Measurements from ENCODE around the gene NLK. TPM values are rescaled to one million over a fixed set of nuclear protein-coding genes. Genes with fewer than 3 reads are reported as not detected.
A peak's percentile ranks its signal among the peaks of the same experiment; 100 is the strongest.
"Not testable (repeated sequence)": the region's sequence is repeated elsewhere in the genome, so short reads cannot be mapped to it uniquely, and the experiment has no call there.

Gene NLK
- total and polyA plus RNA-seq, 12 donors, result 5.2 to 27.3 (median 20.7) TPM

DNA sequence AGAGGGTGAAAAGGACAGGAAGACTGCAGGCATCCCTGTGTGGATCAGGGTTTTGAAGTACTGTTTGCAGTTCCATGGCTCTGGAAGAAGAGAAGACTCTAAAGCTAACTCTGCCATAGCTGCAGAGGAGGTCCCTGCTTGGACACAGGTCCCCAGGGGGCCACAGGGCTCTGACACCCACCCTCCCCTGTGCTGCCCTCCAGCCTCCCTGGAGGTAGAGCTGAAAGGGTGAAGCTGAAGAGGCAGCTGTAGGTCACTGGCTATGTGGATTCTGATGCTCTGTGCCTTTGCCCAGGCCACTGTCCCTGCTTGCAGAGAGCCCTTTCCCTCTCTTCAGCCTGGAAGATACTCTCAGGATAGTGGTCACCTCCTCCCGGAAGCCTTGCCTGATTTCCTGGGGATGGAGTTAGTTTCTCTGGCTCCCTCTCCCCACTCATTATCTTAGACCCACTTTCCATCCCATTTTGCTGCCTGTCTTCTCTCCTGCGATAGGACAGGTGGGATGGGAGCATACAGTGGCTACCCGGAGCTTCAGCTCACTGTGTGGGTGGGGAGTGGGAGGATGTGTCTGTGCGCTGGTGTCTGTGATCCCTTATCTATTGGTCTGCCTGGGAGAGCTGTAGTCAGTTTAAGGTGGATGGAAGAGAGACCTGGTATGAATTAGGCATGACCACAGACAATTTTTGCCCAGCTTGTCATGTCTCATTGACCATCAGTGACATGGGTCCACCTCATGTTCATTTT, 186.7 kb downstream of the NLK start:
- H3K27ac ChIP-seq, result no peak overlapping the region
- no peaks in the 10 kb centered on the region for H3K36me3 ChIP-seq
- H3K9me3 ChIP-seq, result no peaks in the 10 kb centered on the region
- DNase-seq (no peak), ATAC-seq (no peak)
- H3K4me3 ChIP-seq, result no peak overlapping the region
- H3K4me1 ChIP-seq, result peaks cover 0 to 13% (median 12%) of the 10 kb centered on the region in 9 donors
- peaks cover 13 to 57% (median 49%) of the 10 kb centered on the region in 7 donors for H3K27me3 ChIP-seq
- TF ChIP-seq, protein P1, sequence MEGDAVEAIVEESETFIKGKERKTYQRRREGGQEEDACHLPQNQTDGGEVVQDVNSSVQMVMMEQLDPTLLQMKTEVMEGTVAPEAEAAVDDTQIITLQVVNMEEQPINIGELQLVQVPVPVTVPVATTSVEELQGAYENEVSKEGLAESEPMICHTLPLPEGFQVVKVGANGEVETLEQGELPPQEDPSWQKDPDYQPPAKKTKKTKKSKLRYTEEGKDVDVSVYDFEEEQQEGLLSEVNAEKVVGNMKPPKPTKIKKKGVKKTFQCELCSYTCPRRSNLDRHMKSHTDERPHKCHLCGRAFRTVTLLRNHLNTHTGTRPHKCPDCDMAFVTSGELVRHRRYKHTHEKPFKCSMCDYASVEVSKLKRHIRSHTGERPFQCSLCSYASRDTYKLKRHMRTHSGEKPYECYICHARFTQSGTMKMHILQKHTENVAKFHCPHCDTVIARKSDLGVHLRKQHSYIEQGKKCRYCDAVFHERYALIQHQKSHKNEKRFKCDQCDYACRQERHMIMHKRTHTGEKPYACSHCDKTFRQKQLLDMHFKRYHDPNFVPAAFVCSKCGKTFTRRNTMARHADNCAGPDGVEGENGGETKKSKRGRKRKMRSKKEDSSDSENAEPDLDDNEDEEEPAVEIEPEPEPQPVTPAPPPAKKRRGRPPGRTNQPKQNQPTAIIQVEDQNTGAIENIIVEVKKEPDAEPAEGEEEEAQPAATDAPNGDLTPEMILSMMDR (IDR thresholded peaks at IDR 0.05), result no peak
- intact Hi-C loops (cut with DNase I), result no loop called here
- WGBS, 2 donors, result 71 to 79% methylated on average over 4 of the region's 4 CpGs

DNA sequence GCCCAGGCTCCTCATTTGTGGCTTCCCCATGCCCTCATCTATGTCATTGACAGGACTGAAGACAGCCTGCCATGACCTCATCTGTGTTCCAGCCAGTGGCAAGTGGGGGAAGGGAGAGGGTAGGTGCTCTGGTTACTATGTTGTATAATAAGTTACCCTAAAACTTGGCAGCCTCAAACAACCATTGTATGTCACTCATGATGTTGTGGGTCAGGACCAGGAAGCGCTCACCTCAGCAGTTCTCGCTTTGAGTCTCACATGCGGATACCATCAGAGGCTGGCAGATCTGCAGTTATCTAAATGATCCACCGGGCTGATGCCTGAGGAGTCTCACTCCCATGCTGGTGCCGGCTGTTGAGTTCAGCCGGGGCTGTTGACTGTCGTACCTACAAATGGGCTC, 187.5 kb downstream of the NLK start:
- Histone ChIP-seq H3K27ac (no peak overlapping the region), H3K36me3 (no peaks in the 10 kb centered on the region), H3K9me3 (no peaks in the 10 kb centered on the region), H3K4me3 (no peak overlapping the region), H3K4me1 (peaks cover 0 to 13% (median 12%) of the 10 kb centered on the region in 9 donors), H3K27me3 (peaks cover 13 to 57% (median 53%) of the 10 kb centered on the region in 7 donors)
- 44 to 45% methylated on average over 7 of the region's 7 CpGs for WGBS, 2 donors
- intact Hi-C loops (cut with DNase I), result loop anchor here in 1 of 10 donors (5.0 kb wide), 1 partner anchor 338 kb away; the partner anchor contains the start of gene LYRM9
- DNase-seq (no peak), ATAC-seq (no peak)
- TF ChIP-seq, protein P1 (IDR thresholded peaks at IDR 0.05), result no peak

DNA sequence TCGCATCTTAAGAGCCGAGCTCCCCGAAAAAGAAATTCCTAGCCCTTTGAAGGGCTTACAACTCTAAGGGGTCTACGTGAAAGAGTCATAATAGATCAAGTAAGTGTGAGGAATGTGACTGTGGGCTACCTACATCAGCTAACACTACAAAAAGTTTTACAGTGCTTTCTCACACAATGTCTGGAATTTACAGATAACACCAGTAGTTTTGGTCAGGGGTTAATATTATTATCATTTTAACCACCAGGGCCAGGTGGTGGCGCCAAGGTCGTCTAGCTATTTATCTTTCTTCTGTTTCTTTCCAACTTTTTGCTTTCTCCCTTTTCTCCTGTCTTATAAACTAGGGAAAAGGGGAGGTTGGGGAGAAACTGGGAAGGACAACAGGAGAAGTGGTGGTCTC, 188.1 kb downstream of the NLK start:
- 44 to 45% methylated on average over 6 of the region's 6 CpGs for WGBS, 2 donors

DNA sequence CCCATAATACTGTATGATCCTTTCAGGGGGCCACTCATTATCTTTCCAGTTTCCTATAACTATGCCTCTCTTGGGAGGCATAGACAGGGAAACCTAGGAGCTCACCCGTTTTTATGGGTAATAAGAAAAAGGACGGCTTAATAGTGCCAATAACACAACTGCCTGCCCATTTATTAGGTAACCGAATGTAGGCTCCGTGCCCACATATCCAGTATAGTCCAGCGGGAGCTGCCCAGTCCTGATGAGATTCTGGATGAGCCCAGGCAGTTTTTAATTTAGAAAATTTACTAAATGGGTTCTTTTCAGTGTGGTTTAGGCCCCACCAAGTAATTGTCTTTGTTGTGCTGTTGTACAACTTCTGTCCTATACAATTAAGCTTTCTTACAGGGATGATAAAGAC, 189.1 kb downstream of the NLK start:
- H3K27ac ChIP-seq, H3K4me3 ChIP-seq, H3K9me3 ChIP-seq, H3K36me3 ChIP-seq, DNase-seq, ATAC-seq: not testable (repeated sequence)
- H3K27me3 ChIP-seq, result peaks cover 13 to 54% (median 47%) of the 10 kb centered on the region in 7 donors
- H3K4me1 ChIP-seq, result peaks cover 0 to 15% (median 12%) of the 10 kb centered on the region in 9 donors
- intact Hi-C loops (cut with DNase I), result loop anchor here in 1 of 10 donors (5.0 kb wide), 1 partner anchor 339 kb away; the partner anchor contains the start of gene LYRM9
- 88 to 91% methylated on average over 5 of the region's 5 CpGs for WGBS, 2 donors

More for the DNA sequence above, 188.1 kb downstream of the NLK start:
- not testable (repeated sequence) for ATAC-seq, DNase-seq, H3K4me3 ChIP-seq, H3K36me3 ChIP-seq, H3K9me3 ChIP-seq, H3K27ac ChIP-seq
- intact Hi-C loops (cut with DNase I), result loop anchor here in 1 of 10 donors (5.0 kb wide), 1 partner anchor 338 kb away; the partner anchor contains the start of gene LYRM9
- peaks cover 0 to 13% (median 12%) of the 10 kb centered on the region in 9 donors for H3K4me1 ChIP-seq
- peaks cover 13 to 57% (median 53%) of the 10 kb centered on the region in 7 donors for H3K27me3 ChIP-seq

DNA sequence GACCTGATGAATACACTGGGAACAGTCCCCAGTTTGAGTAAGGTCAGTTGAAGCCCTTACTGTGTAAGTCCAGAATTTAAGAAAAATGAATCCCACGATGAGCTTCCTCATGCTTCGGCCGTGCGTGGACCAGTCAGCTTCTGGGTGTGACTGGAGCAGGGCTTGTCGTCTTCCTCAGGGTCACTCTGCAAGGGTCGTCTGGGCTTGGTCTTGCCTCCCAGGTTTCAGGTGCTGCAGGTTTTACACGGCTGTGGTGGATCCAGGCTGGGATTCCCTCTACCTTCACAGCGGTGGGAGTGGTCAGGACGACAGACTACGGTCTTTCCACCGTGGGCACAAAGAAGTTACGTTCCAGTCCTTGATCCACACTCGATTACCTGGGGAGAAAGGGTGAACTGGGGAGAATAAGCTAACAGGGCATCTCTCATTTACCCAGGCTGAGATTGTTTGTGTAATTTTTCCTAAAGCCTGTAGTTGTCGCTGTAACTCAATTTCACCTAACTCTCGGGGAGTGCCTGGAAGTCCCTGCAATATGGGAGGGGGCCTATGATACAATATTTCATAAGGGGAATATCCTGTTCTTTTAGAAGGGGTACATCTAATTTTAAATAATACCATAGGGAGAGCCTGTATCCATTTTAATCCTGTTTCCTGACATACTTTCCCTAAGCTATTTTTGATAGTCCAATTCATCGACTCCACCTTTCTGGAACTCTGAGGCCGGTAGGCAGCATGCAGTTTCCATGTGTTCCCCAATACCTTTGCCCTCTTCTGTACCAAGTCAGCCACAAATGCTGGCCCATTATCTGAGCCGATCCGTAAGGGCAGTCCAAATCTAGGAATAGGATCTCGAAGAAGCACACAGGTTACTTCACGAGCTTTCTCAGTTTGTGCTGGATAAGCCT, 190.7 kb downstream of the NLK start:
- not testable (repeated sequence) for H3K36me3 ChIP-seq, H3K4me1 ChIP-seq, DNase-seq, H3K4me3 ChIP-seq, H3K27ac ChIP-seq, ATAC-seq, H3K9me3 ChIP-seq
- intact Hi-C loops (cut with DNase I), result loop anchor here in 1 of 10 donors (5.0 kb wide), 1 partner anchor 341 kb away; the partner anchor contains the start of gene LYRM9
- peaks cover 0 to 40% (median 31%) of the 10 kb centered on the region in 7 donors for H3K27me3 ChIP-seq
- WGBS, 2 donors, result 57 to 58% methylated on average over 21 of the region's 21 CpGs
- TF ChIP-seq, protein P1 (IDR thresholded peaks at IDR 0.05), result peak in 8 of 9 donors; percentile 25 to 69 (median 54)

DNA sequence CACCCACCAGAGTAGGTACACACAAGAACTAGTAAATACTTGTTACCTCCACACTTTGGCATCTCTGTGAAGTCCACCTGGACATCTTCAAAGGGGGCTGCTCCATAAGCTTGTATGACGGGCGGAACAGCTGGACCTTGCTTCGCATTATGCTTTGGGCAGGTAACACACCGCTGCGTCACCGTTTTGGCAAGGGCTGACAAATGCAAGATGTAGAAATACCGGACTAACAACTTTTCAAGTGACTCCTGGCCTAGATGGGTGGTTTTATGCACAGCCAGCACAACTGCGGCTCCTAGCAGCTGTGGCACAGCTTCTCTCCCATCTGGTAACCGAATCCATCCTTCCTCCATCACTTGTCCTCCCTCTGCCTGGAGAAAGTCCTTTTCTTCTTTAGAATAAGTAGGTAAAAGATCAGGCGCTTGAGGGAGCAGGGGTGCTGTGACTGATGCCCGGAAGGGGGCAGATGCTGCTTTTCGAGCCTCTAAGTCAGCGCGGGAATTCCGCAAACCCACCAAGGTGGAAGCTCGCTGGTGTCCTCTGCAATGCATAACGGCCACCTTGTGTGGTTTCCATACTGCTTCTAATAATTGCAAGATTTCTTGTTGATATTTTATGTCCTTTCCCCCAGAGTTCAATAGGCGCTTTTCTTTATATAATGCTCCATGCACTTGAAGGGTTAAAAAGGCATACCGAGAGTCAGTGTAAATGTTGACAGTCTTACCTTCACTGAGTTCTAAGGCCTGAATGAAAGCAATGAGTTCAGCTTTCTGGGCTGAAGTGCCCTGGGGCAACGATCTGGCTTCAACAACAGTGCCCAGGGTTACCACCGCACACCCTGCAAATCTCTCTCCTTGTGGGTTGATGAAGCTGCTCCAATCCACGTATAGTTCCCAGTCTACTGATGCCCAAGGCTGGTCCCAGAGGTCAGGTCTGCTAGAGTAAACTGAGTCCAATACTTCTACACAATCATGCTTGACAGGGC, 191.7 kb downstream of the NLK start:
- not testable (repeated sequence) for H3K4me1 ChIP-seq, H3K4me3 ChIP-seq, H3K9me3 ChIP-seq, H3K27ac ChIP-seq, H3K36me3 ChIP-seq, DNase-seq, ATAC-seq
- peaks cover 0 to 31% (median 22%) of the 10 kb centered on the region in 7 donors for H3K27me3 ChIP-seq
- 81% methylated on average over 22 of the region's 22 CpGs for WGBS, 2 donors
- intact Hi-C loops (cut with DNase I), result loop anchor here in 1 of 10 donors (5.0 kb wide), 1 partner anchor 342 kb away; the partner anchor contains the start of gene LYRM9
